ENCODE data around the gene DEUP1.
A peak's percentile ranks its signal among the peaks of the same experiment; 100 is the strongest.
"Not testable (repeated sequence)": the region's sequence is repeated elsewhere in the genome, so short reads cannot be mapped to it uniquely, and the experiment has no call there.

DEUP1 gene

GRCh38 chr11:93361435-93361834, 30.9 kb downstream of the DEUP1 start:
- no peak for DNase-seq

- no peak for DNase-seq
Observed at GRCh38 chr11:93368022-93368421, 37.5 kb downstream of the DEUP1 start.

- DNase-seq: no peak
Observed at GRCh38 chr11:93370260-93370659, 39.7 kb downstream of the DEUP1 start.

- no peak for DNase-seq
Observed at GRCh38 chr11:93389737-93390136, 59.2 kb downstream of the DEUP1 start.

GRCh38 chr11:93392867-93393266, 62.3 kb downstream of the DEUP1 start:
- DNase-seq: no peak

- DNase-seq: no peak
Observed at GRCh38 chr11:93393386-93393785, 62.8 kb downstream of the DEUP1 start.

- DNase-seq: no peak
Observed at GRCh38 chr11:93394488-93394887, 63.9 kb downstream of the DEUP1 start.

- DNase-seq: no peak
Observed at GRCh38 chr11:93396316-93396715, 65.8 kb downstream of the DEUP1 start.

- no peak for DNase-seq
Observed at GRCh38 chr11:93403930-93404329, 73.4 kb downstream of the DEUP1 start.

- DNase-seq: peak; percentile 22
Observed at GRCh38 chr11:93407777-93408401, 77.3 kb downstream of the DEUP1 start.

- peak; percentile 75 for DNase-seq
Observed at GRCh38 chr11:93410441-93410840, 79.9 kb downstream of the DEUP1 start.

GRCh38 chr11:93411705-93412104, 81.2 kb downstream of the DEUP1 start:
- no peak for DNase-seq

- DNase-seq: no peak
Observed at GRCh38 chr11:93432247-93432646, 101.7 kb downstream of the DEUP1 start.

- DNase-seq: not testable (repeated sequence)
Observed at GRCh38 chr11:93443232-93443631, 112.7 kb downstream of the DEUP1 start.

GRCh38 chr11:93444617-93445073, 114.1 kb downstream of the DEUP1 start:
- peak; percentile 65 for DNase-seq

GRCh38 chr11:93458286-93458685, 127.7 kb downstream of the DEUP1 start:
- no peak for DNase-seq

GRCh38 chr11:93463666-93464065, 133.1 kb downstream of the DEUP1 start:
- DNase-seq: not testable (repeated sequence)

- DNase-seq: no peak
Observed at GRCh38 chr11:93464927-93465540, 134.5 kb downstream of the DEUP1 start.

- DNase-seq: no peak
Observed at GRCh38 chr11:93467054-93467453, 136.5 kb downstream of the DEUP1 start.

- DNase-seq: peak; percentile 61
Observed at GRCh38 chr11:93468290-93468689, 137.7 kb downstream of the DEUP1 start.

- DNase-seq: no peak
Observed at GRCh38 chr11:93474123-93474522, 143.6 kb downstream of the DEUP1 start.

GRCh38 chr11:93476796-93477195, 146.3 kb downstream of the DEUP1 start:
- DNase-seq: peak; percentile 18

GRCh38 chr11:93477684-93478234, 147.2 kb downstream of the DEUP1 start:
- peak; percentile 16 for DNase-seq

GRCh38 chr11:93478841-93479240, 148.3 kb downstream of the DEUP1 start:
- no peak for DNase-seq

GRCh38 chr11:93480256-93480655, 149.7 kb downstream of the DEUP1 start:
- DNase-seq: no peak
